GM19023 (cell line): ENCODE measurements around the gene PTP4A1.
"Not testable (repeated sequence)": the region's sequence is repeated elsewhere in the genome, so short reads cannot be mapped to it uniquely, and the experiment has no call there.

Experiments used
- ATAC-seq: cut with Tn5 transposase; IDR thresholded peaks from one replicate; pipeline ENCODE4 v1.9.1; 2021; ENCODE audit warnings: mild to moderate bottlenecking, moderate library complexity; ENCODE audit not compliant: unreplicated experiment

The PTP4A1 gene

GRCh38 chr6:63572044-63572746 is at the start of gene PTP4A1, which contains the start of gene LOC128125822:
PTP4A1 (plus strand) TSS chr6:63572480; CDS start chr6:63576881, 4,401 bp downstream.
LOC128125822 (plus strand) TSS chr6:63572480.
- peak; percentile 89 for ATAC-seq

- ATAC-seq = not testable (repeated sequence)
Observed at GRCh38 chr6:63522911-63523287, 49.4 kb upstream of the PTP4A1 start.

- no peak for ATAC-seq
Observed at GRCh38 chr6:63523630-63524029, 48.6 kb upstream of the PTP4A1 start.

- ATAC-seq = no peak
Observed at GRCh38 chr6:63525186-63525878, 46.9 kb upstream of the PTP4A1 start.

GRCh38 chr6:63526931-63527330 is 45.3 kb upstream of the PTP4A1 start:
- no peak for ATAC-seq

GRCh38 chr6:63527658-63528514 is 44.4 kb upstream of the PTP4A1 start:
- ATAC-seq = no peak

DNA sequence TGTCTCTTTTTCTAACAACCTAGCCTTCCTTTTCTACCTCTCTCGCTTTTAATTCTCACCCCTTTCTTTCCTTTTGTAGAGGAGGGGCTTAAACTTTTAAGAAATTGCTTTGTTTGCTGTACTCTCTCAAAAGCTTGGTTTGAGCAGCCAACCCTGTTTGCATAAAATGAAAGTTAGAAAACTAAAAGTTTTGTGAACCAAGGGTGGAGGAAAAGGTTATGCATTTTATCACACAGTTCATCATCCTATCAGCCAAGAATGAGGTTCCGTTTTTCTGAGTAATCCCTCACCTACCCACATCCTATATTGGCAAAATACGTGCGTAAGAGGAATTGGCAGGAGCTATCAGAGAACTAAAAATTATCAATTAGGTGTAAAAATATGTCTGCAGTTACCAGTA is 42.8 kb upstream of the PTP4A1 start:
- no peak for ATAC-seq

- ATAC-seq = no peak
Observed at GRCh38 chr6:63530182-63530581, 42.1 kb upstream of the PTP4A1 start.

DNA sequence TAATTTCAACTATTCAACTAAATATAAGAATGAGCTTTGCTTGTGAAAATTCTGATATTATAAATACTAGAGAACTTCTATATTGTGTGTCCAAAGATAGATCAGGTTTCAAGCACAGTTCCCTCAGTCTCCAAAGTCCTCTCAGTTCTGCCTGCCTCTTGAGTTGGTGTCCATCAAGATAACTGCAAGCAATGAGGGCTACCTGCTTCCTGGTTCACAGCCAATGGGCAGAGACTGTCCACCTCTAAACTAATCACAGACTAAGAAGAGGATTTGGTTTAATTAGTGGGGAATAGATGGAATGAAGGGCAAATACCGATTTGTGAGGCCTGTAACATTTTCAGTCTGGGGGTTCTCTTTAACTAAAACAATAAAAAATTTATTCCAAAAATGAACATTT is 41.3 kb upstream of the PTP4A1 start:
- no peak for ATAC-seq

GRCh38 chr6:63533026-63533425 is 39.3 kb upstream of the PTP4A1 start:
- no peak for ATAC-seq

- ATAC-seq = no peak
Observed at GRCh38 chr6:63533952-63534351, 38.3 kb upstream of the PTP4A1 start.

DNA sequence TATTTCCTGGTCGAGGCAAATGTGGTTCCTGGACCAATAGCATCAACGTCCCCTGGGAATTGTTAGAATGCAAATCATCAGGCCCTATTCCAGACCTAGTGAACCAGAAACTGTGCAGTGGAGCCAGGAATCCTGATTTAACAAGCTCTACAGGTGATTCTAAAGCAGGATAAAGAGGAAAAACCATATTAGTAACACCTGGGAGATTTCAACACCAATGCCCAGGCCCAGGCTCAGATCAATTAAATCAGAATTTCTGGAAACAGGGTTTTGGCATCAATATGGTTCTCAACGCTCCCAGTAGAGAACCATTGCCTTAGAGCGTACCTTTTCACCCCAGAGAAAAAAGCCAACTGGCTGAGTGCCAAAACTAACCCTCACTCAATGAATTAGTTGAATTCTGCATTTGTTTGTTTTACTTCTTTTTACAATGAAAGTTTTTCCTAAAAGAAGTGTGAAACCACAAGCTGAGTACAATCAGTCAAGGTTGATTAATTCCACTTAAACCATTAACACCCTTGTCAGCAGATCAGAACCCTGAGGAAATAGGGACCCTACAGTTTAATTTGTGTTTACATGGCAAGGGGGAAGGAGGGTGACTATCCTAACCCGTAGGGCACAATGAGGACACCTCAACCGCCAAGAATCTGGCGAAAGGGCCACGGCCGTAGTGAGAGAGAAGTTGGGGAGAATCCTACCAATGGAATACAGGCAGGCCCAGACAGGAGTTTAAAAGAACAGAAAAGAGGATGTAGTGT is 34.9 kb upstream of the PTP4A1 start:
- ATAC-seq = no peak

- ATAC-seq = no peak
Observed at GRCh38 chr6:63537959-63538300, 34.4 kb upstream of the PTP4A1 start.

DNA sequence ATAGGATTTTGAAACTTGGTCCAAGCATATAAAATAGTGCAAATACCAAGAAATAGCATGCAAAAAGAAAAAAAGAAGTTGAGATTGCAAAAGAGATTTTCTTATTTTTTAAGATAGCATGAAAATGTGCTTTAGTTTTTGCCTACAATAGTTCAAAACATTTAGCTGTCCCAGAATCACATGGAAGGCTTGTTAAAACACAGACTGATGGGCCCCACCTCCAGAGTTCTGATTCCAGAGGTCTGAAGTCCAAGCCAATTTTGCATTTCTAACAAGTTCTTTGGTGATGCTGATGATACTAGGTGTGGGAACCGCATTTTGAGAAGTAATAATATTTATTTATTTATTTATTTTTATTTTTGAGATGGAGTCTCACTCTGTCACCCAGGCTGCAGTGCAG is 33.7 kb upstream of the PTP4A1 start:
- ATAC-seq = no peak

DNA sequence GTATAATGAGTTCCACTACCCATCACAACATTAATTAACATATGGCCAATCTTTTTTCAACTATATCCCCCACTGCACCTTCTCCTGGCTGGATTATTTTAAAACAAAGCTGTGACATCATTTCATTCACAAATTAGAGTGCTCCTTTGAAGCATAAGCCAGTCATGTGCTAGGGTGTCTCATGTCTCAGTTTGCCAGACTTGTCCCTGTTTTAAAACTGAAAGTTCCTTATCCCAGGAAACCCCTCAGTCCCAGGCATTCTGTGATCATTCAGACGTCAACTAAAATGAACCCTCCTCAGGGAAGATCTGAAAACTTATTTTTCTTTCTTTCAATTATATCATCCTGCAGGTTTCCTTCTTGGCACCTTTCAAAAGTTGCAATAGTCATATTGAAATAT is 29.3 kb upstream of the PTP4A1 start:
- ATAC-seq = no peak

DNA sequence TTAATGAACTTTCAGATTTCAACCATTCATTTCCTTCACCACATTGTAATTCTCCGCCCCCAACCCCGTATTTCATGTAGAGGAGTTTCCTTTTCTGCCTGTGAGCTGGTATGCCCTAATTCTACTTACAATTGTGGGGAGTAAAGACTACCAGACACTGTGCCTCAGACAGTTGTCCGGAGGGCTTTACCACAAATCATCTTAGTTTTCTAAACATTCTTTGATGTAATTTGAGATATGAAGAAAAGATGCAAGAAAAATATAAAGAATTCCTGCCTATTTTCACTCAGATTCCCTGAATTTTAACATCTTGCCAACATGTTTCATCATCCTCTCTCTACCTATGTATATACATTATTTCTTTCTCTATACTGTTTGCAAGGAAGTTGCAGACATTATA is 28.3 kb upstream of the PTP4A1 start:
- ATAC-seq = no peak

- ATAC-seq = no peak
Observed at GRCh38 chr6:63546236-63546635, 26.0 kb upstream of the PTP4A1 start.

- no peak for ATAC-seq
Observed at GRCh38 chr6:63546697-63547096, 25.6 kb upstream of the PTP4A1 start.

GRCh38 chr6:63549076-63549475 is 23.2 kb upstream of the PTP4A1 start:
- ATAC-seq = no peak

- peak; percentile 97 for ATAC-seq
Observed at GRCh38 chr6:63553208-63553607, 19.1 kb upstream of the PTP4A1 start.

DNA sequence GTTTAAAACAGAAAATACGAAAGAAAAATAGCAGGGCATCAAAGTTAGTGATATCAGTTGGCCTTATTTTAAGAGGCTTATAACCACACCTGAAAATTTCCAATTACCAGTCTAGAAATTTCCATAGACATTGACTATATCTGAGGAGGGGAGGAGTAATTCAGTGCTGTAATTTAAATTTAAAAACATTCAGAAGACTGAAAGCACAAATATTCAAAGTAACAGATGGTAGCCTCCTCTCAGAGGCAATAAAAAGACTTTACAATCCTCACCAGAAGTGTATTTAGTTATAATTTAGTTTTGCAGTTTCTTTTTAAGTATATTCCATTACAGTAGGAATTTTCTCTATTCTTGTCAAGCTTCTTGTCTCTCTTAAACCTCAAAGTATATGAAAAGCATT is 18.4 kb upstream of the PTP4A1 start:
- ATAC-seq = no peak
